RPMI8226 (cell line): ENCODE results near the gene NCOA1.

Source experiments
- DNase-seq: peaks from one replicate; pipeline ENCODE4 v3.0.0-alpha.2; 2015

NCOA1 gene

GRCh38 chr2:24712296-24712695 is 221.2 kb downstream of the NCOA1 start:
- no peak for DNase-seq

GRCh38 chr2:24717263-24717951 is 226.4 kb downstream of the NCOA1 start:
- DNase-seq = no peak

- peak; percentile 5 for DNase-seq
Measured at GRCh38 chr2:24720310-24720709, 229.3 kb downstream of the NCOA1 start.

- no peak for DNase-seq
Measured at GRCh38 chr2:24721470-24721869, 230.4 kb downstream of the NCOA1 start.

- no peak for DNase-seq
Measured at GRCh38 chr2:24722141-24722790, 231.2 kb downstream of the NCOA1 start.

- DNase-seq = no peak
Measured at GRCh38 chr2:24723191-24723590, 232.1 kb downstream of the NCOA1 start.

GRCh38 chr2:24723665-24724064 is 232.6 kb downstream of the NCOA1 start:
- DNase-seq = no peak

- DNase-seq = no peak
Measured at GRCh38 chr2:24724111-24724775, 233.2 kb downstream of the NCOA1 start.

- no peak for DNase-seq
Measured at GRCh38 chr2:24725956-24726355, 234.9 kb downstream of the NCOA1 start.

- DNase-seq = no peak
Measured at GRCh38 chr2:24730481-24730880, 239.4 kb downstream of the NCOA1 start.

- no peak for DNase-seq
Measured at GRCh38 chr2:24731040-24731439, 240.0 kb downstream of the NCOA1 start.

- DNase-seq = no peak
Measured at GRCh38 chr2:24731923-24732322, 240.9 kb downstream of the NCOA1 start.

- no peak for DNase-seq
Measured at GRCh38 chr2:24734741-24735140, 243.7 kb downstream of the NCOA1 start.

- DNase-seq = no peak
Measured at GRCh38 chr2:24739354-24740025, 248.4 kb downstream of the NCOA1 start.

- DNase-seq = no peak
Measured at GRCh38 chr2:24740142-24740541, 249.1 kb downstream of the NCOA1 start.

GRCh38 chr2:24742730-24743129 is 251.7 kb downstream of the NCOA1 start:
- DNase-seq = no peak

GRCh38 chr2:24743924-24744323 is 252.9 kb downstream of the NCOA1 start:
- DNase-seq = no peak

GRCh38 chr2:24744356-24744755 is 253.3 kb downstream of the NCOA1 start:
- no peak for DNase-seq

- DNase-seq = no peak
Measured at GRCh38 chr2:24745825-24746224, 254.8 kb downstream of the NCOA1 start.

GRCh38 chr2:24747299-24747698 is 256.2 kb downstream of the NCOA1 start:
- no peak for DNase-seq

- DNase-seq = no peak
Measured at GRCh38 chr2:24749069-24749691, 258.1 kb downstream of the NCOA1 start.

- no peak for DNase-seq
Measured at GRCh38 chr2:24754985-24755705, 264.1 kb downstream of the NCOA1 start.
